Metanephros (tissue), 2 donors: ENCODE measurements around the gene BCAS3. TPM values are rescaled to one million over a fixed set of nuclear protein-coding genes. Genes with fewer than 3 reads are reported as not detected.

Source experiments
- small RNA-seq: library from RNA; depleted of rRNA; stranded (forward); fragments of <200 nt; gene quantifications from one replicate; pipeline ENCODE3, GENCODE V24; 2014; ENCODE audit warnings: low replicate concordance
- total RNA-seq: library from RNA; depleted of rRNA; stranded (reverse); fragments of >200 nt; gene quantifications from one replicate; pipeline ENCODE4 v1.2.3, GENCODE V29; 2014

BCAS3 gene
- total RNA-seq: 70.8 TPM

GRCh38 chr17:60677308-60678117, at the start of gene BCAS3:
Gene BCAS3, plus strand, starts transcription at chr17:60677851.

DNA sequence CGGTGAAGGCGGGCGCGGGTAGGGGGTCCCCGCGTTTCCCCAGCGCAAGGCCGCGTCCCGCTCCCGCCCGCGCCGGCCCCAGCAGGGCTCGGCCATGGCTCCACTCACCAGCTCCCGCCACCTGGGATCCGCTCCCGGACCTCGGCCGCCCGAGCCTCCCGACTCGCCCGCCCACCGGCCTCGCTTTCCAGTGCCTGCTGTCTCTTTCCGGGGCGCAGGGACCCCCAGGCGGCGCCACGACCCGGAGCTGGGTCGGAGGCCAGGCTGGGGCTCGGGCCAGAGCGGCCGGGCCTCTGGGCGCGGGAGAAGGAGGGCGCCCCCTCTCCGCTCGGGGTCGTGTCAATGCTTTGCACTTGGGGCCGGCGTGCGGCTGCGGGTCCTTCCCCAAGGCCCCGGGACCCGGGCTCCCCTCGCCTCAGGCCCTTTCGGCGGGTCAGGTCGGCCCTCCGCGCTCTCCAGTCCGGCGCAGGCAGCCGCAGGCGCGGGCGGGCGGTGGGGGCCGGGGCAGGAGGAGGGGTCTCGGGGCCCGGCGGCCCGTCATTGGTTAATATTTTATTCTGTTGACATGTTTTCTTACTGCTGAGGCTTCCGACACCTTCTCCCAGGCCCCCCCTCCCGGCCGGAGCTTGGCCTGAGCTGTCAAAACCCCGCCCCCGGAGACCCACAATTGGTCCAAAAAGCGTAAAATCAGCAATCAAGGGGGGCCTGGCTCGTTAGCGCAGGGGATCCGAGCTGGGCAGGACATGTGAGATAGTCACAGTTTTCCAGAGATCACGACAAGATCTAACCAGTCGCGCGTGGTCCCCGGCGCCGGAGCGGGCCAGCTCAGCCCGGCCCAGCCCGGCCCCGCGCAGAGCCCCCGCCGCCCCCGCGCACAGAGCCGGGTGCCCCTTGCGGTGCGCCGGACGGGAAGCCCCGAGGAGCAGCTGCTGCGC, 721.7 kb downstream of the BCAS3 start, which contains the start of gene TBX2:
TBX2 (plus strand) TSS at position 713 of the 935 bp plus-strand sequence. CDS start 334 bp downstream, outside the sequence.

Small RNA genes lying within 50 kb of the gene (small RNA-seq; reads per million reads assigned to genes)
- not detected for gene RF00019
- gene RN7SL448P: not detected
- gene RN7SL606P: not detected
- not detected for gene RNU6-623P

Other genes with a start within 250 kb of the BCAS3 start
- gene APPBP2, start 151.6 kb upstream of the BCAS3 start, total RNA-seq: 47.0 TPM
- gene PPM1D, start 77.7 kb upstream of the BCAS3 start, total RNA-seq: 15.7 TPM